HG03439 (cell line): Measurements from ENCODE around the gene MAPK10.
"Not testable (repeated sequence)": the region's sequence is repeated elsewhere in the genome, so short reads cannot be mapped to it uniquely, and the experiment has no call there.

Source experiments
- ATAC-seq: cut with Tn5 transposase; IDR thresholded peaks from one replicate; pipeline ENCODE4 v1.9.1; 2021; ENCODE audit warnings: mild to moderate bottlenecking, moderate library complexity; ENCODE audit not compliant: unreplicated experiment

MAPK10 gene

DNA sequence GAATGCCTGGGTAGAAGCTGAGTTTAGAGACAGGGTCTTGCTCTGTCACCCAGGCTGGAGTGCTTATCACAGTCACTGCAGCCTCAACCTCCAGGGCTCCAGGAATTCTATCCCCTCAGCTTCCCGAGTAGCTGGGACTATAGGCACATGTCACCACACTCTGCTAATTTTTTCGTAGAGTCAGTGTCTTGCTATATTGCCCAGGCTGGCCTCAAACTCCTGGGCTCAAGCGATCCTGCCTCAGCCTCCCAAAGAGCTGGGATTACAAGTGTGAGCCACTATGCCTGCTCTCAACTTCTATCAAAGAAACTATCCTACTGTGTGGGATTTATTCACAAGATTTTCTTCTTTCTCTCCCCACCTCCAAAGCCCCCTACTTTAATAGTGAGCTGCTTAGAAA is 15.7 kb downstream of the MAPK10 start:
- ATAC-seq = no peak

DNA sequence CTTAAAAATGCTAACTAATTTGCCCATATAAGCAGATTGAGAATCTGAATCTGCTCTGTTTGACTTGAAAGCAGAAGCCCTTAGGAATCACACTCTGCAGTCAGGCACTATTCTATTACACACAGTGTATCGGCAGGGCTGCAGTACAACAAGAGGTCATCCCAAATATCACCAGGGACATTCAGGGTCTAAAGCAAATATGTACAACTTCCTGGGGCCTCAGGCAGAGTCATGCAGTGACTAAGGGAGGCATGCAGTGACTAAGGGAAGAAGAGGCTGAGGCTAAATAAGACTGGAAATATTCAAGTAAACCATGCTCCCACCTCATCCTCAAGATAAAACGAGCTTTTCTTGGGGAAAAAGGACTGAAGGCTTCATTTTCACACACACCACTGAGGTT is 20.9 kb downstream of the MAPK10 start:
- no peak for ATAC-seq

- no peak for ATAC-seq
Observed at GRCh38 chr4:86338521-86338920, 21.3 kb downstream of the MAPK10 start.

GRCh38 chr4:86334020-86334750 is 25.7 kb downstream of the MAPK10 start:
- ATAC-seq = no peak

GRCh38 chr4:86333236-86333635 is 26.6 kb downstream of the MAPK10 start:
- ATAC-seq = no peak

GRCh38 chr4:86330961-86331742 is 28.7 kb downstream of the MAPK10 start:
- ATAC-seq = no peak

GRCh38 chr4:86330411-86330810 is 29.4 kb downstream of the MAPK10 start:
- ATAC-seq = not testable (repeated sequence)

GRCh38 chr4:86329431-86329830 is 30.4 kb downstream of the MAPK10 start:
- no peak for ATAC-seq

- ATAC-seq = no peak
Observed at GRCh38 chr4:86326400-86326799, 33.5 kb downstream of the MAPK10 start.

- no peak for ATAC-seq
Observed at GRCh38 chr4:86319390-86319789, 40.5 kb downstream of the MAPK10 start.

DNA sequence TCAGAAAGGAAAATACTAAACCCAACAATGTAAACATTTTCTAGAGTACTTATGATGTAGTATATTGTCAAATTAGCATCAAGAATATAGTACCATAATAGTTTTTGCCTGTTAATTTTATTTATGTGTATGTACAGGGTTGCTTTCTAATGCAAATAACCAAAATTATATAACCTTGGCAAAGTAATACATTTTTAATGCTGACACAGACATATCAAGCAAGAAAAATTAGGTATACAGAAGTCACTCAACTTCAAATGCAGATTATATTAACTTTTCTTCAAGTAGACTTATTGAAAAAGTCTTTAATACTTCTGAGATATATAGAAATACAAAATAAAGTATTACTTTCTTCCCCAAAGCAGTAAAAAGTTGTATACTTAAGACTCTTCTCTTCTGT is 44.3 kb downstream of the MAPK10 start:
- no peak for ATAC-seq

DNA sequence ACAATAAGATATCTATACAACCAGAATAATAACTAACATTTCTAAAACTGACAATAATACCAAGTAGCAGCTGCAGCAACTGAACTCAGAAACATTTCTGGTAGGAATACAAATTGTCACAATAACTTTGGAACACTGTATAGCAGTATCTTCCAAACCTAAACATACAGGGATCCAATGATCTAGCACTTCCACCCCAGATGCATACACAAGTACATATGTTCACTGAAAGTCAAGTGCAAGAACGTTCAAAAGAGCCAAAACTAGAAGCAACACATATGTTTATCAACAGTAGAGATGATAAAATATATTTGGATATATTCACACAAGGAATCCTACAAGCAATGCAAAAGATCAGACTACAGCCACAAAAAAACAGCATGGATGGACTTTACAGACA is 46.2 kb downstream of the MAPK10 start:
- no peak for ATAC-seq

- ATAC-seq = no peak
Observed at GRCh38 chr4:86307432-86307831, 52.4 kb downstream of the MAPK10 start.

GRCh38 chr4:86306816-86307215 is 53.0 kb downstream of the MAPK10 start:
- no peak for ATAC-seq

DNA sequence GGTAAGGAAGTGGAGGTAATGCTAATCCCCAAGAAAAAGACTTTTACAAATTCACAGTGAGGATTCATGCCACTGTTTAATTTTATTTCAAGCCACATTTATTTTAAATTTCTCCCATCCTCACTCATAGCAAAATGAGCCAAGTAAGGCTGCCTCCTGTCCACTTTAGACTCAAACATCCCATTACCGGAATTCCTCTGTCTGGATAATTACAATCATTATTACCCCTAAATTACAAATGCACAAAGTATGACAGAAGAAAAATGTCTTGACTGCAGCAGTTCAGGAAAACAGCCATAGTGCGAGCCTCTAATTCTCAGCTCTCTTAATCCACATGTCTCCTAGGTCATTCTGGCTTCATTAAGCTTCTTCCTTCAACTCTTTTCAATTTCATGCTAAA is 57.0 kb downstream of the MAPK10 start:
- ATAC-seq = no peak

DNA sequence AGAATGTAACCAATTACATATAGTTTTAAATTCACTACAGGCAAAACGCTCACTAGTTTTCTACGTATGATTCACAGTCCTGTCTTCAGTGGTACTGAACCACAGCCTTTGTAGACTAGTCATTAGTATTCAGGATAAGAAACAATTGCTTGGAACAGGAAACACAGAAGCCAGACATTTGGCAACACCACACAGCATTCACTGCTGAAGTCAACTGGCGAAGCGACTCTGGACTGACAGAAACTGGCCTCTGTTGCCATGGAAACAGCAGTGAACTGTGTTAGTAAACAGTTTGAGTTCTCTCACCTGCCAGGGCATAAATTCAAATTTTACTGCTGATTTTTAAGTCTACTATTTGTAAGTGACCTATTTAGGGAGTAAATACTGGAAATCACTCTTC is 57.6 kb downstream of the MAPK10 start:
- no peak for ATAC-seq

DNA sequence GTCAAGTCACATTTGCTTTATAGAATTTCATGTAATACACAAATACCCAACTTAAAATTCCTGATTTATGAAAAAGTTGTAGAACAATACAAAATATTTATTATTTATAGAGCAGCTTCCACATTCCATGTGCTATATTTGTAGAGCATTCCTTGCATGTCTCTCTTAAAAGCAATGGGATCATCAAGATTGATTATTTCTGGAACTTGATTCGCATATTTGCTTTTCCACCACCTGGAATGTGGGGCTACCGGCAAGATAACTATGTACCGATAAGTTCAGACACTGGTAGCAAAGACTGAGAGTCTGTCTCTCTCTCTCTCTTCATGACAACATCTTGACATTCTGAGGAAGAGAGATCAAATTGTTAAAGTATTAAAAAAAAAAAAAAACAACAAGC is 59.3 kb downstream of the MAPK10 start:
- ATAC-seq = no peak

GRCh38 chr4:86296865-86297264 is 63.0 kb downstream of the MAPK10 start:
- no peak for ATAC-seq

- no peak for ATAC-seq
Observed at GRCh38 chr4:86294883-86295282, 65.0 kb downstream of the MAPK10 start.

DNA sequence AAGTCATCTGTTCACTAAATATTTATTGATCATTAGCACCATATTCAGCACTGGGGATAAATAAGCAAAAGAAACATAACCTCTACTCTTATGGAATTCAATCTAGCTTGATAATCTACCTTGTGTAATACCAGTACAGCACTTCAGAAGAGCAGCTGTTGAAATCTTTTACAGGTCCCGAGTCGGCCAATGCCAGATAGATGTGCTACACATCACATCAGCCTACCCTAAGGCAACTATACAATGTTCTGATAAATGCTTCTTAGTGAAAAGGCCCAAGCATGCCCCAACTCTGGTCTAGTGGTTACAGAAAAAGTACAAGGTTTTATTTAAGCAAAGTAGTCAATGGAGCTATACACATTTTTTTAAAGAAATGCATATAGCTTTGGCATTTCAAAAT is 68.7 kb downstream of the MAPK10 start:
- no peak for ATAC-seq

DNA sequence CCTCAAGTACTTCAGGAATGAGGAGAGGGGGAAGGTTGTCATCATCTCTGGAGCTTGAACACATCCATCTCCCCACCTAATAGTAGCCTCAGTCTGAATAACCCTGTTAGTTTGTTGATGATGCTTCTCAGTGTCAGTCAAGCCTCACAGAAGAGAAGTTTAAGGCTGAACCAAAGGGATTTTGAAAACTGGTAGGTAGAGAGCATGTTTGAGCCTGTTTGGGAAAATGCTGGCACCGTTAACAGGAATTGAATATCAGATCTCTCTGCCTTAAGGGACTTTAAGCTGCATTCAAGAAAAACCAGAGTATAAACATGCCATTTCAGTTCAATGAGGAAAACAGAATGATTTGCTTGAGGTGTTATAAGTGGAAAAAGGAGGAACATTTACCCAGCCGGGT is 73.1 kb downstream of the MAPK10 start:
- no peak for ATAC-seq

- ATAC-seq = no peak
Observed at GRCh38 chr4:86283371-86283770, 76.5 kb downstream of the MAPK10 start.
